GM21447 (cell line): Measurements from ENCODE around the gene KIR2DL1.
"Not testable (repeated sequence)": the region's sequence is repeated elsewhere in the genome, so short reads cannot be mapped to it uniquely, and the experiment has no call there.

ENCODE experiments used
- ATAC-seq: cut with Tn5 transposase; IDR thresholded peaks from one replicate; pipeline ENCODE4 v1.9.1; 2021; ENCODE audit not compliant: unreplicated experiment

Gene KIR2DL1

GRCh38 chr19:54769646-54770045, at the start of gene KIR2DL1:
Gene KIR2DL1 (plus strand): TSS chr19:54769793. CDS start chr19:54769851, 58 bp downstream.
- ATAC-seq, result not testable (repeated sequence)

- ATAC-seq, result no peak
Measured at GRCh38 chr19:54724142-54724541, 45.5 kb upstream of the KIR2DL1 start, which contains the start of gene KIR3DL3. Gene KIR3DL3 (plus strand): TSS chr19:54724442. CDS start chr19:54724497, 55 bp downstream.

GRCh38 chr19:54724644-54725043, 44.9 kb upstream of the KIR2DL1 start:
- no peak for ATAC-seq

DNA sequence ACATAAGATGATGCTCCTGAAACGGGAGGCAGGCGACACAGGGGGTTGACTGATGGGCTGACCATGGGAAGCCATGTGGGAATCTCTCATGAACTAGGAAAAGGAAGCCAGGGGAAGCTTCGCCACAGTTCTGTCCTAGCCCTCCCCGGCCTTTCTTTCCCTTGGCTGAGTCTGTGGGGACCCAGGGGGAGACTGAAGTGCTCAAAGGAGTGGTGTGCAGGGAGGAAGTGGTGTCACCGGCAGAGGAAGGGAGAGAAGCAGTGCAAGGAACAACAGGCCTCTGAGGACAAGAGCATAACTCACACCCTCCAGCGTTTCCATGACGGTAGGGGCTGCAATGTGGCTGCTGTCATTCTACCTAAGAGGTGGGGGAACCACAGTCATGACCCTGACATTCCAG, 44.3 kb upstream of the KIR2DL1 start:
- ATAC-seq, result no peak

GRCh38 chr19:54727562-54727961, 42.0 kb upstream of the KIR2DL1 start:
- ATAC-seq, result no peak

DNA sequence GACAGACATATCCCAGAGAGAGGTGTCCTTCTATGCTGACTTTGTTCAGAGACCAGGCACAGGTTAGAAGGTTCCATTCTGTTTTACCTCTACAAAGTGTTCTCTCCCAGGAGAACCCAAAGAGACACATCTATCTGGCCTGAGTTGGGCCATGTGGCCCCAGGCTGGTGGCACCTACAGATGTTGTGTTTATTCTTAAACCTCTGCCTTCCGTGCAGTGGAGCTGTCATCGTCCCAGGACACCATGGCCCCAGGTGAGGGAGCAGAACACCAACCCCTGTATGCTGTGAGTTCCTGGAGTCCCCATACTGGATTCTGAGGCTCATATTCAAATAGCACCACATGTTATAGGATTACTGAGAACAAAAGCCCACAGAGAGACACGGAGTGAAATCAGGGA, 41.4 kb upstream of the KIR2DL1 start:
- no peak for ATAC-seq

DNA sequence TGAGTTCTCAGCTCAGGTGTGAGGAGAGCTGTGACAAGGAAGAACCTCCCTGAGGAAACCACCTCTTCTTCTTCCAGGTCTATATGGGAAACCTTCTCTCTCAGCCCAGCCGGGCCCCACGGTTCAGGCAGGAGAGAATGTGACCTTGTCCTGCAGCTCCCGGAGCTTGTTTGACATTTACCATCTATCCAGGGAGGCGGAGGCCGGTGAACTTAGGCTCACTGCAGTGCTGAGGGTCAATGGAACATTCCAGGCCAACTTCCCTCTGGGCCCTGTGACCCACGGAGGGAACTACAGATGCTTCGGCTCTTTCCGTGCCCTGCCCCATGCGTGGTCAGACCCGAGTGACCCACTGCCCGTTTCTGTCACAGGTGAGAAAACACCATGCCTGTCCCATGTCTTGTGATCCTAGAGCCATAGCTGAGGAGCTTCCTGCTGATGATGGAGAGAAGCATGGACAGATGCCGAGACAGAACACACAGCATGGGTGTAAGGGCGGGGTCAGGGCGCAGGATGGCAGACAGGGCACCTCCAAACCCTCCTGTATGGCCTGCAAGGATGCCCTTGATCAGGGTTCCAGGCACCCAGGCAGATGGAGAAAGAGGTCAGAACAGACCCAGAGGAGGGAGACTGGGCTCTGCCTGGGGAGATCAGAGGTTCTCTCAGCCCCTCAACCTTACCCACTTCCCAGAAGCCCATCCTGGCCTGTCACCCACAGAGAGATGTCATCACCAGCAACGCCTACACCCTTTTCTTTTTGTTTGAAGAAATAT, 40.0 kb upstream of the KIR2DL1 start:
- ATAC-seq, result no peak

DNA sequence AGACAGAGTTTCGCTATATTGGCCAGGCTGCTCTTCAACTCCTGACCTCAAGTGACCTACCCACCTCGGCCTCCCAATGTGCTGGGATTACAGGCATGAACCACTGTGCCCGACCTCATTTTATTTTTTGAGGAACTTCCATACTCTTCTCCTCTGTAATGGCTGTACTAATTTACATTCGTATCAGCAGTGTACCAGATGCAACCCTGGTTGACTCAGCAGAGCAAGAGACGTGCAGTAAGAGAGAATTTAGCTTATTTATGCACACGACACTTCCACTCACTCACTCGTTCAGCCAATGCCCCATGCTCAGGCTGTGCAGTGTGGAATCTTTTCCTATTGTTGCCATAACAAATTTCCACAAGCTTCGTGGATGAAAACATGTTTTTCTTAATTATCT, 38.4 kb upstream of the KIR2DL1 start:
- ATAC-seq, result no peak

DNA sequence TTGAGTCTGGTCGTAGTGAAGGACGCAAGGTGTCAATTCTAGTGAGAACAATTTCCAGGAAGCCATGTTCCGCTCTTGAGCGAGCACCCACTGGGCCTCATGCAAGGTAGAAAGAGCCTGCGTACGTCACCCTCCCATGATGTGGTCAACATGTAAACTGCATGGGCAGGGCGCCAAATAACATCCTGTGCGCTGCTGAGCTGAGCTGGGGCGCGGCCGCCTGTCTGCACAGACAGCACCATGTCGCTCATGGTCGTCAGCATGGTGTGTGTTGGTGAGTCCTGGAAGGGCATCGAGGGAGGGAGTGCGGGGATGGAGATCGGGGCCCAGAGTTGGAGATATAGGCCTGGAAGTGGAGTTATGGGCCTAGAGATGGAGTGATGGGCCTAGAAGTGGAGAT, 31.3 kb upstream of the KIR2DL1 start, which contains the start of gene KIR2DL3:
Gene KIR2DL3 (plus strand): TSS at position 208 of the 400 bp plus-strand sequence. CDS start 33 bp downstream, at position 241.
- not testable (repeated sequence) for ATAC-seq

- ATAC-seq, result no peak
Measured at GRCh38 chr19:54738715-54739114, 30.9 kb upstream of the KIR2DL1 start.

DNA sequence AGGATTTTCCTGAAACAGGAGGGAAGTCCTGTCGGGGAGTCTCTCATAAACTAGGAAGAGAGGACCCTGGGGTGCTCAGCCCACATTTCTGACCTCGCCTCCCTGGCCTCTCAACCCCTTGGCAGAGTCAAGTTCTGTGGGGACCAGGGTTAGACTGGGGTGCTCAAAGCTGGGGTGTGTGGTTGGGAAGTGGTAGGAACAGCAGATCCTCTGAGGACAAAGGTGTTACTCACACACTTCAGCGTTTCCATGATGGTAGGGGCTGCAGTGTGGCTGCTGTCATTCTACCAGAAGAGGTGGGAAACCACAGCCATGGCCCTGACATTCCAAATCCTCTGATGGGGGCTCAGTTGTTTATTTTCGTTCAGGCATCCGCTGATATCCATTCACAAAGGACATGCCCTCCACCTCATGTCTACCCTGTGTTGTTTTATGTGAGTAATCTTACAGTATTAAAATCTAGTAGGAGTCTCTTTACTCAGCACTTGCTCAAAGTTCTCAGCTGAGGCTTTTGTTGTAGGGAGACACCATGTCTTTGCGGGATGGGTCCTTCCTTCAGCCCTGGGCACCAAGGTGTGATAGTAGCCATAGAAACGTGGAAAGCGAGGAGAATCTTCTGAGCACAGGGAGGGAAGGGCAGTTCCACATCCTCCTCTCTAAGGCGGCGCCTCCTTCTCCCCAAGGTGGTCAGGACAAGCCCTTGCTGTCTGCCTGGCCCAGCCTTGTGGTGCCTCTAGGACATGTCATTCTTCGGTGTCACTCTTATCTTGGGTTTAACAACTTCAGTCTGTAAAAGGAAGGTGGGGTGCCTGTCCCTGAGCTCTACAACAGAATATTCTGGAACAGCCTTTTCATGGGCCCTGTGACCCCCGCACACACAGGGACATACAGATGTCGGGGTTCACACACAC, 29.8 kb upstream of the KIR2DL1 start:
- ATAC-seq, result no peak

DNA sequence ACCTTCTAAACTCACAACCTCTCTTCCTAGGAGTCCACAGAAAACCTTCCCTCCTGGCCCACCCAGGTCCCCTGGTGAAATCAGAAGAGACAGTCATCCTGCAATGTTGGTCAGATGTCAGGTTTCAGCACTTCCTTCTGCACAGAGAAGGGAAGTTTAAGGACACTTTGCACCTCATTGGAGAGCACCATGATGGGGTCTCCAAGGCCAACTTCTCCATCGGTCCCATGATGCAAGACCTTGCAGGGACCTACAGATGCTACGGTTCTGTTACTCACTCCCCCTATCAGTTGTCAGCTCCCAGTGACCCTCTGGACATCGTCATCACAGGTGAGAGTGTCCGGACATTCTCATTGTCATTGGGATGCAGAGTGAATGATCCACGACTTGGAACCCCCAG, 27.6 kb upstream of the KIR2DL1 start:
- not testable (repeated sequence) for ATAC-seq

- not testable (repeated sequence) for ATAC-seq
Measured at GRCh38 chr19:54744080-54744479, 25.5 kb upstream of the KIR2DL1 start.

DNA sequence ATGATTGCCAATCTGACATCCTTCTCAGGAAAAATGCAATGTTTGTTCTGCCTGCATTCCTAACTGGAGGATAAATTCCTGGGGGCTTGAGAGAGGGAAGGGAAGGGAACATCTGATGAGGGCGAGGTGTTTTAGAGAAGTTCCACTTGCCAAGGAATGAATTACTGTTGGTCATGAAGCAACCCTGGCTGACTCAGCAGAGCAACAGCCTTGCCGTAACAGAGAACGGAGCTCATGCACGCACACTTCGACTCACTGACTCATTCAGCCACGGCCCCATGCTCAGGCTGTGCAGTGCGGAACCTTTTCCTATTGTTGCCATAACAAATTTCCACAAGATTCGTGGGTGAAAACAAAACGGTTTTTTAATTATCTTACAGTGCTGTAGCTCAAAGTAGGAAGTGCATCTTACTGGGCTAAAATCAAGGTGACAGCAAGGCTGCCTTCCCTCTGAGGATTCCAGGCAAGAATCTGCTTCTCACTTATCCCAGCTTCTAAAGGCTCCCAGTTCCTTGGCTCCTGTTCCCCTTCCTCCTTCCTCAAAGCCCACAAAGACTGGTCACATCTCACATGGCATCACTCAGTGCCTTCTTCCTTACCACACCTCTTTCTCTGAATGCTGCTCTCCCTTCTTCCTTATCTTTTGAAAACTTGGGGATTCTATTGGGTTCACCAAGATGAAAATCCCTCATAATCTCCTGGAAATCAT, 21.8 kb upstream of the KIR2DL1 start:
- not testable (repeated sequence) for ATAC-seq

DNA sequence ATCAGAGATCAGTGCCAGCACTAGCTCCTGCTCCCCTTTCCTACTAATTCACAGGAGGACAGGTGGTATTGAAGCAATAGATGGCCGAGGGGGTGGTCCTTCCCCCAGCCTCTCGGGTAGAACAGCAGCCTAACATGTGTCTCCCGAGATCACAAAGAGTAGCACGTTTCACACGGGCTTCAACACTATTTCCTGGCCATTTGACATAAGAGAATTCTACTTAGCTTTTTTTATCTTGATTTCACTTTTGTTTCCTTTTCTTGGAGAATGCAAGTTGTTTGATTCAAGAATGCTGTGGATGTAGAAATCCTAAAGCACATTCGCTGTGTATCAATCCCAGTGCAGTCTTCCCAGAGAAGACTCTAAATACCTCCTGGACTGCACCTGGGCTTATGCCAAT, 19.3 kb upstream of the KIR2DL1 start:
- ATAC-seq, result not testable (repeated sequence)

GRCh38 chr19:54756204-54757110, 13.1 kb upstream of the KIR2DL1 start:
- not testable (repeated sequence) for ATAC-seq

DNA sequence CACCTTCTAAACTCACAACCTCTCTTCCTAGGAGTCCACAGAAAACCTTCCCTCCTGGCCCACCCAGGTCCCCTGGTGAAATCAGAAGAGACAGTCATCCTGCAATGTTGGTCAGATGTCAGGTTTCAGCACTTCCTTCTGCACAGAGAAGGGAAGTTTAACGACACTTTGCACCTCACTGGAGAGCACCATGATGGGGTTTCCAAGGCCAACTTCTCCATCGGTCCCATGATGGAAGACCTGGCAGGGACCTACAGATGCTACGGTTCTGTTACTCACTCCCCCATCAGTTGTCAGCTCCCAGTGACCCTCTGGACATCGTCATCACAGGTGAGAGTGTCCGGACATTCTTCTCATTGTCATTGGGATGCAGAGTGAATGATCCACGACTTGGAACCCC, 11.0 kb upstream of the KIR2DL1 start:
- ATAC-seq, result not testable (repeated sequence)

- ATAC-seq, result not testable (repeated sequence)
Measured at GRCh38 chr19:54764219-54764618, 5.4 kb upstream of the KIR2DL1 start.

- ATAC-seq, result not testable (repeated sequence)
Measured at GRCh38 chr19:54766464-54766863, 3.1 kb upstream of the KIR2DL1 start.

DNA sequence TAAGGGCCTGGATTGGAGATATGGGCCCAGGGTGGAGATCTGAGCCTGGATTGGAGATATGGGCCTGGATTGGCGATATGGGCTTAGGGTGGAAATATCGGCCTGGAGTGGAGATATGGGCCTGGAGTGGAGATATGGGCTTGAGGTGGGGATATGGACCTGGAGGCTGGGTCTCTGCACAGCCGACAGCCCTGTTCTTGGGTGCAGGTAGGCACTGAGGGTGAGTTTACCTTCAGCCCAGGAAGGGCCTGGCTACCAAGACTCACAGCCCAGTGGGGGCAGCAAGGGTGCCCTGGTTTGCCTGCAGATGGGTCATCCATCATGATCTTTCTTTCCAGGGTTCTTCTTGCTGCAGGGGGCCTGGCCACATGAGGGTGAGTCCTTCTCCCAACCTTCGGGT, 918 bp downstream of the KIR2DL1 start:
- ATAC-seq, result not testable (repeated sequence)
